RPMI7951 (cell line): ENCODE data around the gene GPX5. TPM values are rescaled to one million over a fixed set of nuclear protein-coding genes. Genes with fewer than 3 reads are reported as not detected.
"Not testable (repeated sequence)": the region's sequence is repeated elsewhere in the genome, so short reads cannot be mapped to it uniquely, and the experiment has no call there.

Source experiments
- DNase-seq: peaks from one replicate; pipeline ENCODE4 v3.0.0-alpha.2; 2012; ENCODE audit warnings: low read depth
- total RNA-seq: library from RNA; depleted of rRNA; stranded (reverse); fragments of >200 nt; shearing (Covaris generic); gene quantifications from 2 replicates; pipeline ENCODE4 v1.2.3, GENCODE V29; 2014; rRNA removed

Gene GPX5, protein sequence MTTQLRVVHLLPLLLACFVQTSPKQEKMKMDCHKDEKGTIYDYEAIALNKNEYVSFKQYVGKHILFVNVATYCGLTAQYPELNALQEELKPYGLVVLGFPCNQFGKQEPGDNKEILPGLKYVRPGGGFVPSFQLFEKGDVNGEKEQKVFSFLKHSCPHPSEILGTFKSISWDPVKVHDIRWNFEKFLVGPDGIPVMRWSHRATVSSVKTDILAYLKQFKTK
- not detected in 2 replicates for total RNA-seq

DNA sequence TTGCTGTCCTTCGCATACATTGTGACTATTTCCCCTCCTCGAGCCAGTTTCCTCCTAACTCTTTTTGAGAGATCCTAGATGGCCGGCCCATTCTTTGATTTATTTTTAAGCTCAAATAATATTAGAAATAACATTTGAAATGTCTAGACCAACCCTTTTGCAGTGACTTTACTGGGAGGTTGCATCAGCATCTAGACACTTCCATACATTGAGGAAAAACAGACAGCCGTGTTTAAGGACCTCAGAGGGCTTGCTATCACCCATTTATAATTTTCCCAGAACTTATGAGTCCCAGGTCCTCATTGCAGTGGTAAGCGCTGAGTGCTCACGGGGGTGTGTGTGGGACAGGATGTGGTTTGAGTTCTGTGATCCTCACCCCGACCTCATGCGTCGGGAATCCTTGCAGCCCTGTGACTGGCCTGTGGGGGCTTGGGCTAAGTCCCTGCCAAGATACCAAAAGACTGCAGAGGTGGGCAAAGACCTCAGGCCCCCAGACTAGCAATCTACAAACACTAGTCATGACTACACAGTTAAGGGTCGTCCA, at the start of gene GPX5:
Gene GPX5 (plus strand): TSS at position 386 of the 544 bp plus-strand sequence. CDS start 133 bp downstream, at position 519.
- DNase-seq = peak; percentile 8

DNA sequence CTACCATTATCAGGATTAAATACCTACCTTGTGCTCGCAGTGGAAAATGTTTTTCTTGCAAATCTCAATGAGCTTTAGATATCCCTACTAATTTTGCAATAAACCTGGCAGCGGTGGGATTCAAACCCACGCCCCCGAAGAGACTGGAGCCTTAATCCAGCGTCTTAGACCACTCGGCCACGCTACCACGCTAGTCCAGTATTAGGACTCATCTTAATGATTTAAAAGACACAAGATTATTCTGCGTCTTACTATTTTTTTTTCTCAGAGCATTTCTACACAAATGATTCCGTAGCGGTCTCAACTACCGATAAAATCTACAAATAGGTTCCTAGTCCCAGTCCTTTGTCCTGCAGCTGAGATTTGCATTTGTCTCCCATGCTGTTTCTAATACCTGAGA, 47.2 kb upstream of the GPX5 start:
- DNase-seq = no peak

DNA sequence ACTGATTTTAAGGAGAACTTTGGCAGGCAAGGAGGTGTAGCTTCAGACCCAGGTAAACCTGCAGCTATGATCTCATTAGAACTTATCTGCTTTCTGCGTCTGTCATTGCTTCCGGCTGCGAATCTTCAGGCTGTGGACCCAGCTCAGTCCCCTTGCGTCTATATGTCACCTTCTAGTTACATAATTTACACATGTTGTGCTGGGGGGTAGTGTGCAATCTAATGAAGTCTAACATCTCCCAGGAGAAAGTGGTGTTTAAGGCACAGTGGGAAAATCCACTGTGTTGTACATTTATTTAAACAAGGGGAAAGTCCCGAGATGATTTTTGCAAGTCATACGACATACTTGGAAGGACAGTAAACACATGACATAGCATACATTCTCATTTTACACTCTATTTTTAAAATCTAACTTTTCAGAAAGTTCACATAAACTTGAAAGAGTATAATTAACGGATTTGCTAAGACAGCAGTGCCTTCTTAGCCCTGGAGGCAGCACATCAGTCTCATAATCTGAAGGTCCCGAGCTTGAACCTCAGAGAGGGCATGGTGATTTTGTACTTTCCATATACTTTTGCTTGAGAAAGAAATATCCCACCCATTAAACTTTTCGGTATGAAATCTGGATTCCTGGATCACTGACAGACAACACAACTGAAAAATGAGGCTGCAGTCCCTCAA, 45.3 kb upstream of the GPX5 start:
- DNase-seq = no peak

DNA sequence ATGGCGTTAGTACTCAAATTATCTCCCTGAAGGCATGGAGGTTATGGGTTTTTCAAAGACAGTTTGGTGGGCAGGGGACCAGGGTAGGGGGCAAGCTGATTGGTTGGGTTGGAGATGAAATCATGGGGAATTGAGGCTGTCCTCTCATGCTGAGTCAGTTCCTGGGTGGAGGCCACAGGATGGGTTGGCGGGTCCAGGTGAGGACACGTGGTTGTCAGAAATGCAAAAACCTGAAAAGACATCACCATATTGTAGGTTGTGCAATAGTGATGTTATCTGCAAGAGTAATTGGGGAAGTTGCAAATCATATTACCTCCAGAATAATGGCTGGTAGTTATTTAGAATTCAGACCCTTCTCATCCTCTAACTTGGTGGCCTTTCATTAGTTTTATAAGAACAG, 40.2 kb upstream of the GPX5 start:
- DNase-seq = no peak

DNA sequence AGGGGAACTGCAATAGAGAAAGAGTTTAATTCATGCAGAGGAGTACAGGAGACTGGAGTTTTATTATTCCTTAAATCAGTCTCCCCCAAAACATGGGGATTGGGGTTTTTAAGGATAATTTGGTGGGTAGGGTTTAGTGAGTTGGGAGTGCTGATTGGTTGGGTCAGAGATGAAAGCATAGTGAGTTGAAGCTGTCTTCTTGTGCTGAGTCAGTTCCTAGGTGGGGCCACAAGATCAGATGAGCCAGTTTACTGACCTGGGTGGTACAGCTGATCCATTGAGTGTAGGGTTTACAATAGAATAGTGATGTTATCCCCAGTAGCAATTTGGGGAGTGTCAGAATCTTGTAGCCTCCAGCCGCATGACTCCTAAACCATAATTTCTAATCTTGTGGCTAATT, 39.1 kb upstream of the GPX5 start:
- DNase-seq = no peak

DNA sequence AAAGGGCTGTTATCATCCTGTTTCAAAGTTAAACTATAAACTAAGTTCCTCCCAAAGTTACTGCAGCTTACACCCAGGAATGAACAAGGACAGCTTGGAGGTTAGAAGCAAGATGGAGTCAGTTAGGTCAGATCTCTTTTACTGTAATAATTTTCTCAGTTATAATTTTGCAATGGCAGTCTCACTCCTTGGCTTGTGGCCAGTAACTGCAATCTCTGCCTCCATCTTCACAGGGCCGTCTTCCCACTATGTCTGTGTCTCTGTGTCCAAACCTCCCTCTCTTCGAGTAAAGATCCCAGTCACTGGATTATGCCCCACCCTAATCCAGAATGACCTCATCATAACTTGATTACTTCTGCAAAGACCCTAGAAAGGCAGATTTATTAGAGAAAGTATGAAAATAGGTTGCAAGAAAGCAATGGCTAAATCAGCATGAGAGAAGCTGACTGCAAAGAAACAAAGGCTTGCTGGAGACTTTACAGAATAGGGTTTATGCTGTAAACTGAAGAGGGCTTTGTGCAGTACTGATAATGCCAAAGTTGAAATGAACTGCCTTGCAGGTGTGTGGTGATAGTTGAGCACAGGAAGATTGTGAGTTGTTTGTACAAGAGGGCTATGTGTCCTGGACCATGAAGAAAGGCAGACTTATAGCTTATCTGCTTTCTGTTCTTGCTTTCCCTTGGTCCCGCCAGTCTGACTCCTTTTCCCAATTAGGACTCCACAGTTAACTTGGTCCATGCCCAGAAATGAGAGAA, 38.5 kb upstream of the GPX5 start:
- DNase-seq = no peak

DNA sequence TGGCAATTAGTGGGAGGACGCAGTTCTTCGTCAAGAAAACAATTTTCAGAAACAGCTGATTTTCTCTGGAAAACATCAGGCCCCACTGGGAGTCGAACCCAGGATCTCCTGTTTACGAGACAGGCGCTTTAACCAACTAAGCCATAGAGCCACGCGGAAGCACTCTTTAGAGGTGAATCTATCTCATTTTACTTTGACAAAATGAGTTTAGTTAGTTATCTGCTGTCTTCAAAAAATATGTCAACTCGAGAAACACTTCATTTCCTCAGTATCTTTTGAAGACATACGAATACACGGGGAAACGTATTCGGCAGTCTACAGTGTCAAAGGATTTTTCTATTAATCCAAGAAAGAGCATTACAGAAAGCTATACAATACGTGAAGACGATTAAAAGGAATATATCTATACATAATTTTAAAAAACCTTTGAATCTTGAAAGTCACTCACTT, 36.7 kb upstream of the GPX5 start:
- DNase-seq = peak; percentile 43

DNA sequence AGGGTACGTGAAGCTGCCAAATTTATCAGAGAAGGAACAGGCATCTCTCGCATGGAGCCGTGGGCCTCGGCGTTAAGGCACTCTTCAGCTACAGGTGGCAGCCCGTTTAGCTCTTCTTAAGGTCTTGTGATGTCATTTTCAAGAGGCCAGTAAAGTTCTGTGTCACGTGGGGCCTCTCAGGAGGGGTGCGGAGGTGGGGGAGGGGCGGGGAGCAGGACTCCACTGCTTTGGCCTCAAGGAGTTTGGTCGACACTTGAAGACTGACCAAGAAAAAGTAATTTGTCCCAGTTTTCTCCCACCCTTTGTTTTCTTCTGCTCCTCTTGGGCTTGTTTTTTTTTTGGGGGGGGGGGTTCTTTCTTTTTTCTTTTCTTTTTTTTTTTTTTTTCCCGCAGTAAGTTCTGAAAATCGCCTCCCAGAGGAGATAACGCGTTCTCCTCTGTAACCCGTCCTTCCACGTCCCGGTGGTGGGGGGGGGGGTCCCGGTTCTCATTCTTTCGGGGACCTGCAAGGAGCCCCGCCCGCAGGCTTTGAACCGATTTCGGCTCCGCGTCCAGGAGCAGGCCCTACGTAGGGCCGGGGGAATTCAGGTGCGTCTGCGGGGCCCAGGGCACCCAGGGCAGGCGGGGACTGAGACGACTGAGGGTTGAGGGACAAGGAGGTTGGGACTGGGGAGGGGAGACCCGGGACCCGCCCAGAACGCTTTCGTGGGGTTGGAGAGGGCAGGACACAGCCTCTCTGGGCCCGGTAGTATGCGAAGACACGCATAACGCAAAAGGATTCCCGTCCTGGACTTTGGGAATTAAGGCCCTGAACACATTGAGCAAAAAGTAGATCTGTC, 36.1 kb upstream of the GPX5 start:
- peak; percentile 55 for DNase-seq

DNA sequence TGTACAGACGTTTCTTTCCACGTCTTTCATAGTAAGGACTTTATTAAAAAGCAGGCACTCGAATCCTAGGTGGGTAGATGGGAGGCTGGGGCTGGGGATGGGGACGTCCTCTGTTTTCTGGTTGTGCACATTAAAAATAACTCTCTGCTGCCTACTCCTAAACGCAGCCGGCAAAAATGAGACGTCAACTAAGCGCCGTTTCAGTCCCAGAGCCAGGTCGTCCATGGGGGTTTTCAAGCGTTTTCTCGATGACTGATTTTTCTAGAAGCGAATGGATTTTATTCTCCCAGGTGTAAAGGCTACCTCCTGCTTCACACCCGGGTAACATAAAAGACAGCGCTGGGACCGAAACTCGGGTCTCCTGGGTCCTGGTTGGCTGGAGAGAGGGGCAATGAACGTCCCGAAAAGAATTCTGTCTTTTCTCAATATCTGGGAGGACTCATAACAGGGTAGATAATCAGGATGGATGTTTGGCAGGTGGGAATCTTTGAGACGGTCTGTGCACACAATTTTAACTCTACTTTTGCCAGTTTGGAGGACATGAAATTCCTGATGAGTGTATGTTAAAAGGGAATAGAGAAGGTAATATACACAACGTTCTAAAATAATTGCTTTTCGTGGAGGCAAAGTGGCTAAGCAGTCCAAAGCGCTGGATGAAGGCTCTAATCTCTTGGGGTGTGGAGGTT, 35.3 kb upstream of the GPX5 start:
- no peak for DNase-seq

DNA sequence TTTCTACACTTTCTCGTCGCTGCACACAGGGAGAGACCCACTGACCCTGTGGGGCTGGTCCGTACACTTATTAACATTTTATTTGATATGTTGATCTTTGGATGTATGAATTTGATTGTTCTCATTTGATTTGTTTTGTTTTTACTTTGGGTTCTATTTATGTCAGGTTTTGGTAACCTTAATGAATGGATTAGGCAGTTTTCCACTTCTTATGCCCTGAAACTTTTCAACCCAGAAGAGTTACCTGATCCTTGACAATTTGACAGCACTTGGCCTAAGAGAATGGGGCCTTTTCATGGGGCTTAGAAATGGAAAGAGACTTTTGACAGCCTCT, 33.7 kb upstream of the GPX5 start:
- no peak for DNase-seq

DNA sequence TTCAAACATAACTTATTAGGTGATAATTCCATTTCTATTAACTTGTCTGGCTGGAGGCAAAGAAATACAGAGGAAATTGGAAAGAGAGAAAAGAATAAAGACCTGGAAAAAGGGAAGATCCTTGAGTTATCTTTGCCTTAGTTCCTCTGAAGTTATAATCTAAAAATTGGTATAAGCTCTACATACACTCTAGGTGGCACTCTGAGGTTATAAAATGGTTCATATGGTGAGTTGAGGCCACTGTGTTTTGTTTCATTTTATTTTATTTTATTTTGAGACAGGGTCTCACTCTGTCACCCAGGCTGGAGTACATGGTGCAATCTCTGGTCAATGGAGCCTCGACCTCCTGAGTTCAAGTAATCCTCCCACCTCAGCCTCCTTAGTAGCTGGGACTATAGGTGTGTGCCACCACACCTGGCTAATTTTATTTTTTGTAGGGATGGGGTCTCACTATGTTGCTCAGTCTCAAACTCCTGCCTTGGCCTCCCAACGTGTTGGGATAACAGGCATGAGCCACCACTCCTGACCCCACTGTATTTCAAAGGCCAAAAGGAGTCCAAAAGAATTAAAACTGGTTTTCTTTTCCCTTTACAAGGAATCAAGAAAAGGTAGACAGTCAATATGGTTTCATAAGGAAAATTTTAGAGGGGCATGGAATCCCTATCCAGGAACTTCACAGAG, 29.4 kb upstream of the GPX5 start:
- DNase-seq = no peak

DNA sequence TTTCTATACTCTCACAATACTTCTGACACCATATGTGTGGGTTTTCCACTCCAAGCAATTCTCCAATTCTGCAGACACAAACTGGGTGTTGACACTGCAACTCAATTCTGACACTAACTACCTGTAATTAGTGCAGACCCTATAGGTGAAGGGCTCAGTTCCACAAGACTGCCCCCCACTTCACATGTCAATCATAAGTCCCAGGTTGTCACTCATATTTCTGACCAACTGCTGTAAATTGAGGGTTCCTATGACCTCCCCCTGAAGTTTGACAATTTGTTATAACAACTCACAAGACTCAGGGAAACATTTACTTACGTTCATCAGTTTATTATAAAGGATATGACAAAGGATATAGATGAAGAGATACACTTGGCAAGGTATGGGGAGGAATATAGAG, 28.4 kb upstream of the GPX5 start:
- DNase-seq = no peak

DNA sequence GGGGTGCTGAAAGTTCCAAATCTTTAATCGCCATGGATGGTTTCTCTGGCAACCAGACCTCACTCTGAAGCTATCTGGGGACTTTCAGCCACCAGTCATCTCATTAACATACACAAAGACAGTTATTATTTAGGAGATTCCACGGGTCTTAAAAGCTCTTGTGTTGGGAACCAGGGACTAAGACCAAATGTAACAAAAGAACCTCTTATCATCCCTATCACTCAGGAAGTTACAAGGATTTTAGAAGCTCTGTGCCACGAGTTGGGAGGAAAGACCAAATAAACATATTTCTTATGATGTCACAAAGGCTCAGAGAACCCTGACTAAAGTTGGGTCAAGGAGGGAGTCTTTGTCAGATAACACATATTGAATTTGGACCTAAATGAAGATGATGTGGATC, 27.8 kb upstream of the GPX5 start:
- DNase-seq = peak; percentile 4

DNA sequence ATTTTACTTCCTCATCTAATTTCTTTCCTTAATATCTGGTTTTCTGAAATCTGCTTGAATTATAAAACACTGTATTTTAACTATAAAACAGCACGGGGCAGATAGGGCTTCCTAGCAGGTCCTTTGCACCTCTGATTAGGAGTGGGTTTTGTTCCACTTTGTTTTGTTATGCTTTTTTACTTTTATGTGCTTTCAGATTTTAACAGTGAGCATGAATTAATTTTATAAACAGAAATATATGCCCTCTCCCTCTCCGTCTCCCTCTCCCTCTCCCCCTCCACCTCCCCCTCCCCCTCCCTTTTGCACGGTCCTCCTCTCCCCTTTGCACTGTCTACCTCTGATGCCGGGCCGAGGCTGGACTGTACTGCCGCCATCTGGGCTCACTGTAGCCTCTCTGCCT, 24.4 kb upstream of the GPX5 start:
- DNase-seq = no peak

DNA sequence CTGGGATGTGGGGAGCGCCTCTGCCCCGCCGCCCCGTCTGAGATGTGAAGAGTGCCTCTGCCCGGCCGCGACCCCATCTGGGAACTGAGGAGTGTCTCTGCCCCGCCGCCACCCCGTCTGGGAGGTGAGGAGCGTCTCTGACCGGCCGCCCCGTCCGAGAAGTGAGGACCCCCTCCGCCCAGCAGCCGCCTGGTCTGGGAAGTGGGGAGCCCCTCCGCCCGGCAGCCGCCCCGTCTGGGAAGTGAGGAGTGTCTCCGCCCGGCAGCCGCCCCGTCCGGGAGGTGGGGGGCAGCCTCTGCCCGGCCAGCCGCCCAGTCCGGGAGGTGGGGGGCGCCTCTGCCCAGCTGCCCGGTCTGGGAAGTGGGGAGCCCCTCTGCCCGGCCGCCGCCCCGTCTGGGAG, 23.5 kb upstream of the GPX5 start:
- not testable (repeated sequence) for DNase-seq

DNA sequence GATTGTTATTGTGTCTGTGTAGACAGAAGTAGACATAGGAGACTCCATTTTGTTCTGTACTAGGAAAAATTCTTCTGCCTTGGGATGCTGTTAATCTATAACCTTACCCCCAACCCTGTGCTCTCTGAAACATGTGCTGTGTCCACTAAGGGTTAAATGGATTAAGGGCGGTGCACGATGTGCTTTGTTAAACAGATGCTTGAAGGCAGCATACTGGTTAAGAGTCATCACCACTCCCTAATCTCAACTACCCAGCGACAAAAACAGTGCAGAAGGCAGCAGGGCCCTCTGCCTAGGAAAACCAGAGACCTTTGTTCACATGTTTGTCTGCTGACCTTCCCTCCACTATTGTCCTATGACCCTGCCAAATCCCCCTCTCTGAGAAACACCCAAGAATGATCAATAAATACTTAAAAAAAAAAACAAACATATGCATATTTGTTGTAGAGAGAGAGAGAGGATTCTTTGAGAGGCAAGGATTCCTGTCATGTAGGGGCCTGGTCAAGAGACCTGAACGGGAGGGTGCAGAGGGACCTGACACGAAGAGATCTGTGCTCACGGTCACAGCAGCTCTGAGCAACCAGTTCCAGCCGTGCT, 22.9 kb upstream of the GPX5 start:
- DNase-seq = not testable (repeated sequence)

DNA sequence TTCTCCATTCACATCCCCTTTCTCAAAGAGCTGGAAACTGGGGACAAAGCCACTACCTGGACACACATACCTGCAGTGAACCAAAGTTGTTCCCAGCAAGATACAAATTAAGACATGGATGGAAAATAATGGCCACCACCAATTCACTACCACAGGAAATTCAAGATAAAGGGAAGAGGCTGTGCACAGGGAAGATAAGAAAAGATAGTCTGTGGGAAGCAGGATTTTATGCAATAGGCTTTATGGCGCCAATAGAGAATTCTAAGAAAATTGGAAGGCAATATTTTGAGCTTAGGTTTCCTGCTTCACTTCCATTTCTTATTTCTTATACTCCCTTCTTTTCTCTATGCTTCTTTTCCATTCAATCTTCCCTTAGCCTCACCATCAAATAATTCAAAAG, 19.9 kb upstream of the GPX5 start:
- DNase-seq = no peak

DNA sequence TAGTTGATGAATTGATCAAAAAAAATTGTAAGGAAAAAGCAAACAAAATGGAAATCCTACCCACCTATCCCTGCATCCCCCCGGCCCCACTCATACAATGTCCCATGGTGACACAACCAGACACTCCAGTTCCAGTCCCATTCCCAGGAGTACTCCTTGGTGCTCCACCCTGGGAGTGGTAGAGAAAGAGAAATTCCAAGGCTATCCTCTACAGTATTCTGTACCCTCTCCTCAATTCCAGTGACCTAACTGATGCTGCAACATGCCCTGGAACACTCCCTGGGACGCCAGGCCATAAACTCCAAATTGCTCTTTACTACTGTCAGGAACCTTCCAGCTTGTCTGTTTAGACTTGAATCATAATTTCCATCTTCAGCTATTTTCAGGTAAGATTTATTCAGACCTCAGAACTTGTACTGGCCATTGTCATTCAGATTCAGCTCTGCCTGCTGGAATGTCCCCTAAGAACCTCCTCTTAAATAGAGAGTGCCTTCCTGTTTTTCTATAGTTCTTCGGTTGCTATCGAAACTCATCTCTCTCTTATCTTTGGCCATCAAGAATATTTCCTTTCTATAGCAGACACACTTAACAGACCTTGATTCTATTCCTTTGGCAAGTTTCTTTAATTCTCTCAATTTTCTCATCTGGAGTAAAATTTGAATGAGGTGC, 18.7 kb upstream of the GPX5 start:
- no peak for DNase-seq

DNA sequence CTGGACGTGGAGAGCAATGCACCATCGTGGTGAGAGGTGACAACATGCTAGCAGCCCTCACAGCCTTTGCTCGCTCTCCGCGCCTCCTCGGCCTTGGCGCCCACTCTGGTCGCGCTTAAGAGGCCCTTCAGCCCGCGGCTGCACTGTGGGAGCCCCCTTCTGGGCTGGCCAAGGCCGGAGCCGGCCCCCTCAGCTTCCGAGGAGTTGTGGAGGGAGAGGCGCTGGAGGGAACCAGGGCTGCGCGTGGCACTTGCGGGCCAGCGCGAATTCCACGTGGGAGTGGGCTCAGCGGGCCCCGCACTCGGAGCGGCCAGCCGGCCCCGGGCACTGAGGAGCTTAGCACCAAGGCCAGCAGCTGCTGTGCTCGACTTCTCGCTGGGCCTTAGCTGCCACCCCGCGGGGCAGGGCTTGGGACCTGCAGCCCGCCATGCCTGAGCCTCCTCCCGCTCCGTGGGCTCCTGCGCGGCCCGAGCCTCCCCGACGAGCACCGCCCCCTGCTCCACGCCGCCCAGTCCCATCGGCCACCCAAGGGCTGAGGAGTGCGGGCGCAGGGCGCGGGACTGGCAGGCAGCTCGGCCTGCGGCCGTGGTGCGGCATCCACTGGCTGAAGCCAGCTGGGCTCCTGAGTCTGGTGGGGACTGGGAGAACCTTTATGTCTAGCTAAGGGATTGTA, 13.9 kb upstream of the GPX5 start:
- no peak for DNase-seq
